HG02973 (cell line): ENCODE measurements around the gene PHLDB2.
"Not testable (repeated sequence)": the region's sequence is repeated elsewhere in the genome, so short reads cannot be mapped to it uniquely, and the experiment has no call there.

Experiments
- ATAC-seq: cut with Tn5 transposase; IDR thresholded peaks from one replicate; pipeline ENCODE4 v1.9.1; 2021; ENCODE audit warnings: moderate library complexity; ENCODE audit not compliant: unreplicated experiment

PHLDB2 gene

DNA sequence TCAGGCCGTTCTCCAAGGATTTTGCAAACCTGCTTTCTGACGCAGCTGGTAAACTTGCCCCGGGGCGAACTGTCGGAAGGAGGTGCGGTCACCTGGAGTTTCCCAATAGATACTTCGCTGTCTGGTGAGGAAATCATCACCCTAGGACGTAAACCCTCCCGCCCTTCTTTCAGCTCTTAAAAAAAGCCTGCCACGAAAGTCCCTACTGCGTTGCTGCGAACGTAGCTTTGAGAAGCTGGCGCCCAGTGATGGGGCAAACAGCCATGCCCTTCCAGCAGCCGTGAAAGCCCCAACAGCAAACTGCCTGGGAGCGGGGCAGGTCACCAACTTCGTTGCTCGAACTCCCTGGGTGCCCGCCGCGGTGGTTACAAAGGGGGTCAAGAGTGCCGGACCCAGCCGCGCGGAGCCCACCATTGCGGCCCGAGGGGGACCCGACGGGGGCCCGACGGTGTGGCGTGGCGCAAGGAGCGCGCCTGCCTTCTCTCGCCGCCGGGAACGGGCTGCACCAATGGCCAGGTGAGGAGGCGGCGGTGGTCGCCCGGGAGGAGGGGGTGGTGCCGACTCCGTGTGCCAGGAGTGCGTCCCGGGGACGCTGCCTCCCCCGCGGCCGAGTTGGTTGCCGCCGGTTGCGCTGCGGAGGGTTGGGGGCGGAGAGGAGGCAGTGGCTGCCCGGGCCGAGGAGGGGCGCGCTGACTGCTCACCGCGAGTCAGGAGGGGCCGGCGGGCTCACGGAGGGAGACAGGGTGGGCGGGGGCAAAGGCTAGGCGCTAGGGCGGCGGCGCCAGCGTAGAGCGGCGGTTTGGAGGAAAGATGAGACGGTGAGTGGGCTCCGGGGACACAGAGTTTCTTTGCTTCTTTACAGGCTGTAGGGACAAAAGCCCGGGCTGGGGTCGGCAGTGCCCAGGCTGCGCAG lies at the start of gene PHLDB2:
Gene PHLDB2, plus strand, starts transcription at position 205 of the 913 bp plus-strand sequence. CDS start 24,813 bp downstream, outside the sequence.
- ATAC-seq = no peak

DNA sequence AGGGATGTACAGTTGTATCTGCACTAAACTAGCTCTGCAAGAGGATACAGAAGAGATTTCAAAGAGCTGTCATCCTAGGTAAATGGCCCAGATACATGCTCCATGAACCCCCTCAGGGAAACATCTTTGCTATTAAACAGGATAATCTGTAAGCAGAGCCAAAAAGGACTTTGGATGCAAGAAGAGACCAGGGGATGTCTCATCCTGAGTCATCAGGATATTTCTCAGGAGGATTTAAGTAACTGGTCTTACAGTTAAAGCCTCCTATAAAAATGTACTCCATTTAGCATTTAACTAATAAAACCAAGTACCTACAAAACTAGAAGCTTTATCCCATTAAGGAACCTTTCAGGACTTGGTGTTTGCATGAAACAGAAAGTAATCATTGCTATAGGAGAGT lies 48.2 kb upstream of the PHLDB2 start:
- ATAC-seq = no peak

DNA sequence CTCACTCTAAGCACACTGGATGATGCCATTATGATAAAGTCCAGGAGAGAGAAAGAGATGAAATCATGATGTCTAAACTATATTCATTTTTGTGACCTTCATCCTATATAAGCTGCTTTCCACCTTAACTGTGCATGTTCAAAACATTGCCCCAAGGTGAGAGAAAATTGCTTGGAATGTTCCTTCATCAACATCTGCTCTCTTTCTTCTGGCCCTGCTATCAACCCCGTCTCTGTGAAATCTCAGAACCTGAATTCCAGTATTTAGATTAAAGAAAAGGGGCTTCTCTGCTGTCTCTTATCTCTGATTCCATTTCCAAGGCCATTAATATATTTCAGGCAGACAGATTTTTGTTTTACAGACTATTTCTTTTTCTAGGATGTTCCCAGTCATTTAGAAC lies 47.3 kb upstream of the PHLDB2 start:
- ATAC-seq = no peak

DNA sequence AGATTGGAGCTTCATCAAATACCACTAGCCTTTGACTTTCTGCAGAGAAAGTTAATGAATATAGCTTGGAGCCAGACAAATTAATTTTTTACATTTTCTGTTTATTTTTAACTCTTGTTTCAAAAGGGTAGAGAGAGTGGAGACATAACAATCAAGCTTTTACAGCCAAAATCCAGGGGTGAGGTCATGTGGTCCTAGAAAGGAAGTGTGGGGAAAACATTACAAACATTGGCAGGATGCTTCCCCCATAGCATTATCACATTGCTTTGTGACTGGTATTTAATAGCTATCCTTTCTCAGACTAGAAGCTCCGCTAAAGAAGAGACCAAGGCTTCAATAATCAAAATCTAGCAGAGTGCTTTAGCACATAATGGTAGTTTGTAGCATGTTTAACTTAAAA lies 46.4 kb upstream of the PHLDB2 start:
- no peak for ATAC-seq

DNA sequence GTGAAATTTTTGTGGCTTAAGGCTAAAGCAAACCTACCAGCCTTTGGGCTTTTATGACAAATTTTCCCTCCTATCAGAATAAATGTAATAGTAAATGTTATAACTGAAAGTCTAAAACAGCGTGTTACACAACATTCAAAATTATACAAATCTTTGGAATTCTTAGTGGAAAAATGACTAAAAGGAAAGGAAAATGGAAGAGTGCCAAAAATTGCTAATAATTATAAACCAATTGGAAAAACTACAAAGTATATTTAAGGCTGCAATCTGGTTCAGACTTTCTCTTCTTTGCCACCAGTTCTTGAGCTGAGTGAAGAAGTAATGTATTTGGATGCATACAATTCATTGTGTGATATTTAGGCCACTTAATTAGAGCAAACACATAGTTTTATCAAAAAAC lies 45.6 kb upstream of the PHLDB2 start:
- ATAC-seq = no peak

DNA sequence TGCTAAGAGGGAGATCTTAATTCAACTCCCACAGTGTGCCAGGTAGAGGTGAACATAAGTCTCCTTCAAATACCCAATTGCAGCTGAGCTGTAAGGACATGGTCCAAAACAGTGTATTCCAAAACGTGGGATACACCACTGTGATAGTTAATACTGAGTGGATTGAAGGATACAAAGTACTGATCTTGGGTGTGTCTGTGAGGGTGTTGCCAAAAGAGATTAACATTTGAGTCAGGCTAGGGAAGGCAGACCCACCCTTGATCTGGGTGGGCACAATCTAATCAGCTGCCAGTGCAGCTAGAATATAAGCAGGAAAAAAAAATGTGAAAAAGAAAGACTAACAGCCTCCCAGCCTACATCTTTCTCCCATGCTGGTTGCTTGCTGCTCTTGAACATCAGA lies 45.1 kb upstream of the PHLDB2 start:
- no peak for ATAC-seq

DNA sequence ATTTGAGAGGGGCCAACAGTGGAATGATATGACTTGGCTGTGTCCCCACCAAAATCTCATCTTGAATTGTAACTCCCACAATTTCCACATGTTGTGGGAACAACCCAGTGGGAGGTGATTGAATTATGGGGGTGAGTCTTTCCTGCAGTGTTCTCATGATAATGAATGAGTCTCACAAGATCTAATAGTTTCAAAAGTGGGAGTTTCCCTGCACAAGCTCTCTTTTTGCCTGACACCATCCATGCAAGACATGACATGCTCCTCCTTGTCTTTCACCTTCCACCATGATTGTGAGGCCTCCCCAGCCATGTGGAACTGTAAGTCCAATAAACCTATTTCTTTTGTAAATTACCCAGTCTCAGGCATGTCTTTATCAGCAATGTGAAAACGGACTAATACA lies 42.3 kb upstream of the PHLDB2 start:
- not testable (repeated sequence) for ATAC-seq

DNA sequence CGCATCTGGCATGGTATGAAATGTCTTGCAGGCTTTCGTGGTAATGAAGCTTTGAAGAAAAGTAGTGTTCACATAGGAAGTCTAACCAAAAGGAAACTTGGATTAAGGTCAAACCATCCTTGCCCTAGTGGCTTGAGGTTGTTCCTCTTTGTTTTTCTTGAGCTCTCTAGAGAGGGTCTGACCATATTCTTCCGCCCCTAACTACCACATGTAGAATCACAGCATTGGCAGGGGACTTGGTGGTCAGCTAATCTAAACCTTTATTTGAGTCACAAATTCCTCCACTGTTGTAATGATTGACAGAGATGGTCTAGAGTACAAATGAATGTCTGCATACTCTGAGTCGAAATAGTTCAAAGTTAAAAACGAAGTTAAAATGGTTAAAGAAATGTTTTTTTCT lies 39.1 kb upstream of the PHLDB2 start:
- no peak for ATAC-seq

DNA sequence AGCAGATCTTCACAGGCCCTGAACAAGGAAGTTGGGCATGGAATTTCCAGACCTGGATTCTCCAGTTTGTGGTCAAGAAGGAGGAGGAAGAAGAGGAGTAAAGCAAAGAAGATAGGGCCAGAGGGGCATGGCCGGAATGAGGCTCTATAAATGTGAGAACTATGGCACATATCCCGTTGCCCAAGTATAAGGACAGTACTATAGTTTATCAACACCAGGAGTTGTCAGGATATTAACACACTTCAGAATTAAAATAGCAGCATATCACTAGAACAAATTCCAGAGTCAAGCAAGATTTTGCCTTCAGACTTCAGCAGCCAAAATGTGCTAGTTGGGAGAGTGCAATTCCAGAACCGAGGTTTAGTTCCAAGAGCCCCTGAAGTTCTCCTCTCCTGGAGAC lies 38.4 kb upstream of the PHLDB2 start:
- ATAC-seq = no peak

DNA sequence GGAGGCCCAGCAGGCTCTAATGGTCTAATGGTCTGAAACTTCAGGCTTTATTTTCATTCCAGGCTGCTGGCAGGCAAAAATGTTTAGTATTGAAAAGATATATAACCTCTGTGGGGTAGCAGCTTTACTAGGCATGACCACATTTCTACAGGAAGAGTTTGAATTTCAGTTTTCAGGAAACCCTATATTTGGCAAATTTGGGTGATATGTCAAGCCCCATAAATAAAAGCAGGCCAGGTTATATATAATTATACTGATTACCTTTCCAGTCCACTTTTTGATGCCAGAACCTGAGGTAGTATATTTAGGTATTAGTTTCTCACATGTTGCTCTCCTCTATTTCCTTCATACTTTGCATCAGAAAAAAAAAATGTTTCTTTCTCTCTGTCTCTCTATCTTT lies 37.2 kb upstream of the PHLDB2 start:
- no peak for ATAC-seq

DNA sequence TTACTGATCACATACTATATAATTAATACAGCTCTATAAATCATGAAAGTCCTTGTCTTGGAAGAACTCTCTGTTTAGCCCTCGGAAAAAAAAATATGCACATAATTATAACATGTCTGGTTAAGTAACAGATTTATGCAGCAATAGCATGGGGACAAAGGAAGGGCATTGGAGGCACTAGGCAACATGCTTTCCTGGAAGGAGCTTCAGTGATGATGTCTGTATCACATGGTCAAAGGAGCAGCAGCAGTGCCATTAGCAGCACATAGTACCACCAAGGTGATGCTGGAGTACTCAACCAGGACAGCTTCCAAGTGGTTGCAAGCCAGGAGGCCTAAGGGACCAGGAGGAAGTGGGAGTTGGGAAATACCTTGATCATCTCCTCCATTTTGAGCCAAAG lies 36.3 kb upstream of the PHLDB2 start:
- no peak for ATAC-seq

DNA sequence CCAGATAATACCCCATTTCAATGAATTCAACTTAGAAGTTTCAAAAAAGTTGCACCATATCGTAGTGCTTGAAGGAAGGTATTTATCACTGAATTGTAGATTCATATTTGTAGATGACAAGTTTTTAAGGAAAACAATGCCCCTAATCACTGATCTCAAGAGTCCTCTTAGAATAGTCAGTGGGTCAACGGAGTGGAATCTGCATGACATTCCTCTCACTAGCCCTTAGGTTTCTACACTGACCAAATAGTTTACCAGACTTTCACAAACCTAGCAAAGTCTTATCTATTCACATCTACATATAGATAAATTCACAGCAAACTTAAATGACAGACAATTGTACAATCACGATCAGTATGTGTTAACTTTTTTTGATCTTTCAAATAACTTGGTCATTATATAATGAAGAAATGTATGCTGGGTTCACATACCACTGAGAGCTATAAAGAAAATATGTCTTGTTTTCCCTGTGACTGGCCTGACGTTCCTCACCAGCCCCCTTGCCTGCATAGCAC lies 35.7 kb upstream of the PHLDB2 start:
- ATAC-seq = no peak

DNA sequence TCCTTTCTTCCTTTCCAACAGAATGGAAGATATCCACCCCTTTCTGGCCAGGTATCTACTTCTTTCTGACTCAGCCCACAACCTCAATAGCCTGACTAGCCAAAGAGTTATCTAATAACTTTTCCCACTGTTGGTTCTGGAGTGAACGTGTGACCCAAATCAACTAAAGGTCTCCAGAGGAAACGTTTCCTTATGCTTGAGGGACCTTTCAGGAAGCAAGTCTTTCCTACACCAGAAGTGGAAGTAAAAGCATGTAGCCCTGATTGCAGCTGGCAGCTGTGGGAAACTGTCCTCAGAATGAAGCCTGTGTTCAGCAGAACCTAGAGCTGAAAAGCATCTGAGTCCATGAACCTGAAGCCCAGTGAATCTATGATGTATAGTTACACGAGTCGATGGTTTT lies 34.7 kb upstream of the PHLDB2 start:
- no peak for ATAC-seq

DNA sequence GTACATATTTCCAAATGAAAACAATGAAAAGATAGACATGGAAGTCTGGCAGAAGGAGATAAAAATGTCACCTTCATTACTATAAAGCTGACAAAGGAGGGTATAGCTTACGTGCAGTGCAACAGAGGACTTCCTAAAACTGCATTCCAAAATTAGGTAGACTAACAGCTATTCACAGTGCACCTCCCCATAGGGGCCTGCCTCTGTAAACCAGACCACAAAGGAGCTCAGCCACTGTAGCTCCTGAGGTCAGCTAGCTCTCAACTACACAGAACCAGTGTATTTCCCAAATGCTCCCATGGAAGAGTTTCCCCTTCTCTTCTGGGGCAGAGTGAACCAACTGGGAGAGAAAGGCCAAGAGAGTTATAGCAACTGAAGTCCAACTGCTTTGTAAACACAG lies 31.2 kb upstream of the PHLDB2 start:
- ATAC-seq = no peak

DNA sequence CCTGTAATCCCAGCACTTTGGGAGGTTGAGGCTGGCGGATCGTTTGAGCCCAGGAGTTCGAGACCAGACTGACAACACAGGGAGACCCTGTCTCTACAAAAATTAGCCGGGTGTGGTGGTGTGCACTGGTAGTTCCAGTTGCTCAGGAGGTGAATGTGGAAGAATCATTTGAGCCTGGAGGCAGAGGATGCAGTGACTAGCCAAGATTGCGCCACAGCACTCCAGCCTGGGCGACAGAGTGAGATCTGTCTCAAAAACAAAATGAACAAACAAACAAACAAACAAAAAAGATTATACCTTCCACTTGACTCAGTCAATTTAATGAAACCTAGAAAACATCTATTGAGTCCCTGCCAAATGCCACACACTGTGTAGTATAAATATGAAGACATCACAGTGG lies 30.5 kb upstream of the PHLDB2 start:
- ATAC-seq = no peak

DNA sequence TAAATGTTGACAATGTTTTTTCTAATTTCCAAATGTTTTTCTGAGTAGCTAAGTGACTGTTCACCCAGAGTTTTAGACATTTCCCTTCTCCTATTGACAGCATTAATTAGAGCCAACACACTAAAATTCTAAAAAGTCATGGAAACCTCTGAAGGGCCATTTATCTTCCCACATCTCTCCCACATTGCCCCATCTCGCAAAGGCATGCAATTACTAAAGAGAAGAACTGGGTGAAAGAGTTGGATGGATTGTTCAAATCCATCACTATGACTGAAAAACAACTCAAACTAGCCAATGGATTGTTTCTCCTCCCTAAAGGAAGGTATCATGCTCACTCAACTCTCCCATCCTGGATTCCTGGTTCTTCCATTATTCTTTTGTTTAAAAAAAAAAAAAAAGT lies 30.0 kb upstream of the PHLDB2 start:
- ATAC-seq = no peak

DNA sequence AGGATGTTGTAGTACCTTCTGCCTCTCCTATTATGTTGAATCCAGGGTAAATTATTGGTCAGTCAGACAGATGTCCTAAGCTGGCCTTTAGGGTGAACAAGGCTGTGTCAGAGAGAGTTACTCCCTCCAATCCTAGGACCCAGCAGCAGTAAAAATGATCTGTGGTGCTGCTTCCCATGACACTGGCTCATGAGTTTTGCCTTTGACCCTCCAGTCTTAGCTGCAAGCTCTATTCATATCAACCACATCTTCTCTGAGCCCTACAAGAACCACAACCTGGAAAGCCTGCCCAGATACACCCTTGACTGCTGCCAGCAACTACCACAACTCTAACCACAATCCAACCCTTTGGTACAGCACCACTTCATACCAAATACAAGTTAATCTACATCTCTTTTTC lies 27.2 kb upstream of the PHLDB2 start:
- no peak for ATAC-seq

DNA sequence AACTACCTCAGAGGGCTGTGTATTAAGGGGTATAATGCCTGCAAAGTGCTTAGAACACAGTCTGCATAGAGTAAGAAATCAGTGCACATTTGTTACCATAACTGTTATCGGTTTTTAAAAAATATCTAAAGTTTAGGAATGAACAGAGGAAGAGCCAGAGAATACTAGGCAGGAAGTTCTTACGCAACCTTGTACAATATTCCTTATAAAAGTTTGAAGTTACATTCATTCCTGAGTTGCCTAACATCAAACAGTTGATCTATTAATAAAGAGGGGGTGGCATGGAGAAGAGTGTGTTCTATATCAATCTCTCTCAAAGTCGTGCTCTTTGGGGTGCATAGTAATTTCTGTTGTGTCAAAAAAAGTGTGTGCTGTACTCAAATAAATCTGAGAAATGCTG lies 22.0 kb upstream of the PHLDB2 start:
- ATAC-seq = no peak

DNA sequence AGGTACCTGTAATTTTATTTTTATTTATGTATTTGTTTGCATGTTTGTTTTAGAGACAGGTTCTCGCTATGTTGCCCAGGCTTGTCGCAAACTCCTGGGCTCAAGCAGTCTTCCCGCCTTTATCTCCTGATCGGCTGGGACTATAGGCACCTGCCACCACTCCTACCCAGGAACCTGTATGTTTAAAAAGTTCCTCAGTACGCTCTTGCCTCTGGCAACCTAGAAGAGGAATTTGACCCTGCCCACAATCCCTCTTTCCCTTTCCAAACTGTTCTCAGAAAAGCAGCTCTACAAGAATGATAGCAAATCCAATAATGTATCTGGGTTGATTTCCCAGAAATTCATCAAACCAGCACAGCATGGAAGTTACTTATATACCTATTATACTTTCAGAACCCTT lies 20.9 kb upstream of the PHLDB2 start:
- no peak for ATAC-seq

DNA sequence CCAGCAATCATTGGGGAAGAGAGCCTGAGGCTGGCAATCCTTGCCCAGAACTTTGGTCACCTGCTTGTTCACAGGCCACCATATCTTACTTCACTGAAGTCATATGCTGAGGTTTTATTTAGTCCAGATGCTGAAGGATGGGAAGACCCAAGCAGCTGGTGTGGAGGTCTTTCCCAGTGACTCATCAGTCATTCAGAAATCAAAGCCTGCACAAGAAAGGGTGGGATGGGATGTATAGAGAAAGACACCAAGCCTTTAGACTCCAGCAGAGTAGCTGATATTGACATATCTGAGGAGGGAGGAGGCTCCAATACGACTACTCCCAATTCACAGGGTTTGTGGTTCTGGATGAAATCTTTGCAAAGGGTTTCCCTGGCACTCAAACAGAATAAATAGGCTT lies 13.0 kb upstream of the PHLDB2 start:
- ATAC-seq = no peak

DNA sequence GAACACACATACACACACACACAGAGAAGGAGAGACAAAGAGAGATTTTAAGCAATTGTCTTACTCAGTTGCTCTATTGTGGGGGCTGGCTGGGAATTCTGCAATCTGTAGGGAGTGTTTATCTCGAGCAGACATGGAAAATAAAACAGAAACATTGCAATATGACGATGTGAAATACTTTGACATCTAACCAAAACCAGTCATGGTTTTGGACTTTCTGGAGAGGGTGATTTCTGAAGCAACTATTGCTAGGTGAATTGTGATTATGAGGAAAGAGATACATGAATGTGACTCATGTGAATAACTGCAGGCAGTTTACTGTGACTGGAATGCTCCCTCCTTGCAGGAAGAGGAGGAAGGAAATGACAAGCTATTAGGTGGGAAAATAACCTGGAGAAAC lies 12.3 kb upstream of the PHLDB2 start:
- no peak for ATAC-seq

DNA sequence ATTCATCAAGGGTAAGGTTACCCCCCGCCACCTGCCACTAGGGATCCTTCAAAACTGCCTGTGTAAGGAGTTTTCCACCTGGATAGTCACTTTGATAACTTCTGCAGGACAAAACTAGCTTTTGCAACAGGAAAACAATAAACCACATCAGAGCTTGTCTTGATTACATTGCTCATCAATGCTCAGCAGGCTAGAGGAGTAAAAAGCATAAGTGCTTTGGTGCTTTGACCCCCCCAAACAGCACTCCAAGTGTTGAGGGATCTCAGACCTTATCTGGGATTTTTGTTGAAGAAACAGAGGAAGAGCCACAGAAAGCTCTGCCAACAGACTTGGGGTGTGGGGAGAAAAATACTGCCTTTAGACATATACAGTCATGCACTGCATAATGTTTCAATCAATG lies 10.8 kb upstream of the PHLDB2 start:
- no peak for ATAC-seq

DNA sequence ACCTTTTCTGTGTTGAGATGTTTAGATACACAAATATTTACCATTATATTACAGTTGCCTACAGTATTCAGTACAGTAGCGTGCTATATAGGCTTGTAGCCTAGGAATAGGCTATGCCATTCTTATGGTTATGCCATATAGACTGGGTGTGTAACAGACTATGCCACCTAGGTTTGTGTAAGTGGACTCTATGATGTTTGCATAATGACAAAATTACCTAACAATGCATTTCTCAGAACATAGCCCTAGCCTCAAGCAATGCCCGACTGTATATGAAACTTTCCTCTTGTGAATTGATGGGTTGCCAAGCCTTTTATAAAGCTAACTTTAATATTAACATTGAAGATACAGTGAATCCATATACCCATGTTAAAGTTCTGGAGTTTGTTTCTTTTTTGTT lies 10.3 kb upstream of the PHLDB2 start:
- no peak for ATAC-seq
